NB4 (cell line): ENCODE data around the gene IMMP2L.

ENCODE experiments used
- CTCF ChIP-seq: IDR thresholded peaks from one replicate; pipeline ENCODE4 v1.5.1; 2012; ENCODE audit warnings: low read depth, low read length
- MAX ChIP-seq: IDR thresholded peaks from 2 replicates; pipeline ENCODE4 v1.6.1; 2011; ENCODE audit warnings: low read depth, low read length

GRCh38 chr7:111473449-111474198 is 88.7 kb downstream of the IMMP2L start:
- TF ChIP-seq MAX = no peak
- no peak for TF ChIP-seq CTCF
